ENCODE measurements around the gene BDKRB2.

The BDKRB2 gene

GRCh38 chr14:96204151-96205058 is at the start of gene BDKRB2:
BDKRB2 (plus strand) TSS chr14:96204839; CDS start chr14:96237108, 32,269 bp downstream.
- DNase-seq (ENCODE audit: low read depth, low spot score), result no peak
- TF ChIP-seq EZH2 (IDR thresholded peaks at IDR 0.05), result no peak
- no peak for TF ChIP-seq FOXP2 (optimal IDR thresholded peaks at IDR 0.05; ENCODE audit: control extremely low read depth, extremely low read length, insufficient read depth)
- TF ChIP-seq POLR2AphosphoS5 (IDR thresholded peaks at IDR 0.05; ENCODE audit: borderline replicate concordance, low read depth, low read length), result no peak
- no peak within 1 kb of the TSS for H3K9ac ChIP-seq (ENCODE audit: insufficient read length)
- H3K4me3 ChIP-seq, result peak within 1 kb of the TSS; percentile 60
- no peaks in the 10 kb centered on the region for H3K9me3 ChIP-seq (ENCODE audit: low read depth, low read length)
- H3K36me3 ChIP-seq (ENCODE audit: insufficient read depth, low read length), result no peaks in the 10 kb centered on the region
- H3K27ac ChIP-seq, result no peak within 1 kb of the TSS

- H3K4me3 ChIP-seq, result no peak overlapping the region
- no peak for DNase-seq (ENCODE audit: low read depth, low spot score)
- H3K9me3 ChIP-seq (ENCODE audit: low read depth, low read length), result no peaks in the 10 kb centered on the region
- TF ChIP-seq POLR2AphosphoS5 (IDR thresholded peaks at IDR 0.05; ENCODE audit: borderline replicate concordance, low read depth, low read length) (no peak), EZH2 (IDR thresholded peaks at IDR 0.05) (no peak), FOXP2 (optimal IDR thresholded peaks at IDR 0.05; ENCODE audit: control extremely low read depth, extremely low read length, insufficient read depth) (no peak)
- no peaks in the 10 kb centered on the region for H3K36me3 ChIP-seq (ENCODE audit: insufficient read depth, low read length)
- no peak overlapping the region for H3K27ac ChIP-seq
- no peak overlapping the region for H3K9ac ChIP-seq (ENCODE audit: insufficient read length)
Observed at GRCh38 chr14:96154900-96155299, 49.7 kb upstream of the BDKRB2 start.

- H3K9ac ChIP-seq (ENCODE audit: insufficient read length), result no peak overlapping the region
- H3K36me3 ChIP-seq (ENCODE audit: insufficient read depth, low read length), result no peaks in the 10 kb centered on the region
- H3K4me3 ChIP-seq, result no peak overlapping the region
- DNase-seq (ENCODE audit: low read depth, low spot score), result no peak
- no peak for TF ChIP-seq POLR2AphosphoS5 (IDR thresholded peaks at IDR 0.05; ENCODE audit: borderline replicate concordance, low read depth, low read length)
- H3K27ac ChIP-seq, result no peak overlapping the region
- no peaks in the 10 kb centered on the region for H3K9me3 ChIP-seq (ENCODE audit: low read depth, low read length)
Observed at GRCh38 chr14:96156804-96157760, 47.6 kb upstream of the BDKRB2 start.

- Histone ChIP-seq H3K36me3 (ENCODE audit: insufficient read depth, low read length) (no peaks in the 10 kb centered on the region), H3K4me3 (no peak overlapping the region), H3K27ac (no peak overlapping the region), H3K9me3 (ENCODE audit: low read depth, low read length) (no peaks in the 10 kb centered on the region), H3K9ac (ENCODE audit: insufficient read length) (no peak overlapping the region)
- no peak for DNase-seq (ENCODE audit: low read depth, low spot score)
- no peak for TF ChIP-seq FOXP2 (optimal IDR thresholded peaks at IDR 0.05; ENCODE audit: control extremely low read depth, extremely low read length, insufficient read depth)
- TF ChIP-seq POLR2AphosphoS5 (IDR thresholded peaks at IDR 0.05; ENCODE audit: borderline replicate concordance, low read depth, low read length), result no peak
- no peak for TF ChIP-seq EZH2 (IDR thresholded peaks at IDR 0.05)
Observed at GRCh38 chr14:96158735-96159134, 45.9 kb upstream of the BDKRB2 start.

GRCh38 chr14:96160076-96160912 is 44.3 kb upstream of the BDKRB2 start:
- TF ChIP-seq EZH2 (IDR thresholded peaks at IDR 0.05) (no peak), FOXP2 (optimal IDR thresholded peaks at IDR 0.05; ENCODE audit: control extremely low read depth, extremely low read length, insufficient read depth) (no peak), POLR2AphosphoS5 (IDR thresholded peaks at IDR 0.05; ENCODE audit: borderline replicate concordance, low read depth, low read length) (no peak)
- Histone ChIP-seq H3K4me3 (no peak overlapping the region), H3K27ac (no peak overlapping the region), H3K9ac (ENCODE audit: insufficient read length) (no peak overlapping the region), H3K36me3 (ENCODE audit: insufficient read depth, low read length) (no peaks in the 10 kb centered on the region), H3K9me3 (ENCODE audit: low read depth, low read length) (no peaks in the 10 kb centered on the region)
- no peak for DNase-seq (ENCODE audit: low read depth, low spot score)

- H3K4me3 ChIP-seq, result no peak overlapping the region
- DNase-seq (ENCODE audit: low read depth, low spot score), result no peak
- TF ChIP-seq EZH2 (IDR thresholded peaks at IDR 0.05), result no peak
- no peak for TF ChIP-seq FOXP2 (optimal IDR thresholded peaks at IDR 0.05; ENCODE audit: control extremely low read depth, extremely low read length, insufficient read depth)
- no peak for TF ChIP-seq POLR2AphosphoS5 (IDR thresholded peaks at IDR 0.05; ENCODE audit: borderline replicate concordance, low read depth, low read length)
- H3K9me3 ChIP-seq (ENCODE audit: low read depth, low read length), result no peaks in the 10 kb centered on the region
- H3K36me3 ChIP-seq (ENCODE audit: insufficient read depth, low read length), result no peaks in the 10 kb centered on the region
- no peak overlapping the region for H3K27ac ChIP-seq
- no peak overlapping the region for H3K9ac ChIP-seq (ENCODE audit: insufficient read length)
Observed at GRCh38 chr14:96160913-96161310, 43.7 kb upstream of the BDKRB2 start.

- no peaks in the 10 kb centered on the region for H3K36me3 ChIP-seq (ENCODE audit: insufficient read depth, low read length)
- DNase-seq (ENCODE audit: low read depth, low spot score), result no peak
- H3K4me3 ChIP-seq, result no peak overlapping the region
- H3K27ac ChIP-seq, result no peak overlapping the region
- H3K9ac ChIP-seq (ENCODE audit: insufficient read length), result no peak overlapping the region
- TF ChIP-seq EZH2 (IDR thresholded peaks at IDR 0.05) (no peak), FOXP2 (optimal IDR thresholded peaks at IDR 0.05; ENCODE audit: control extremely low read depth, extremely low read length, insufficient read depth) (no peak), POLR2AphosphoS5 (IDR thresholded peaks at IDR 0.05; ENCODE audit: borderline replicate concordance, low read depth, low read length) (no peak)
- no peaks in the 10 kb centered on the region for H3K9me3 ChIP-seq (ENCODE audit: low read depth, low read length)
Observed at GRCh38 chr14:96161636-96162035, 43.0 kb upstream of the BDKRB2 start.
